PC-3 (cell line): ENCODE results near the gene OR1J2. TPM values are rescaled to one million over a fixed set of nuclear protein-coding genes. Genes with fewer than 3 reads are reported as not detected.

ENCODE experiments used
- ATAC-seq: fragments of 200-7000 bp; cut with Tn5 transposase; 2 replicates; pipeline ENCODE4 v1.9.1; 2020; ENCODE audit warnings: mild to moderate bottlenecking, moderate library complexity
- BruUV-seq: library from RNA; stranded (reverse); fragments of 400-500 nt; replicated peaks from 2 replicates; lab custom pipeline; 2021; lab: Mats Ljungman, UMichigan
- CTCF ChIA-PET: fragments of 300-600 bp; sonication (Branson Sonifier 250); formaldehyde crosslinking; loops from one replicate; lab custom pipeline; 2022; ENCODE audit warnings: antibody characterized with exemption; lab: Charles Lee
- POLR2A ChIA-PET: fragments of 300-600 bp; sonication (Branson Sonifier 250); formaldehyde crosslinking; loops from one replicate; lab custom pipeline; 2022; ENCODE audit warnings: antibody characterized with exemption; ENCODE audit not compliant: unreplicated experiment; lab: Charles Lee
- DNase-seq: peaks from one replicate; pipeline ENCODE4 v3.0.0-alpha.2; 2015
- H2AFZ ChIP-seq: fragments of 300-600 bp; sonication (generic); 2 replicates; pipeline ENCODE4 v1.6.0; 2016; ENCODE audit warnings: antibody characterized with exemption, low read length
- H3F3A ChIP-seq: fragments of 300-600 bp; sonication (generic); one replicate; pipeline ENCODE4 v1.6.0; 2017; ENCODE audit warnings: antibody characterized with exemption, low read length, control low read depth, mild to moderate bottlenecking; ENCODE audit not compliant: unreplicated experiment
- H3K27ac ChIP-seq: fragments of 300-600 bp; sonication (generic); 2 replicates; pipeline ENCODE4 v1.5.1; 2016; ENCODE audit warnings: mild to moderate bottlenecking, low read length
- H3K27me3 ChIP-seq: fragments of 300-600 bp; sonication (generic); 2 replicates; pipeline ENCODE4 v1.6.1; 2016; ENCODE audit warnings: low read length, mixed read lengths
- H3K36me3 ChIP-seq: fragments of 300-600 bp; sonication (generic); 2 replicates; pipeline ENCODE4 v1.6.1; 2016; ENCODE audit warnings: low read depth, mixed run types, low read length, mixed read lengths
- H3K4me1 ChIP-seq: fragments of 300-600 bp; sonication (generic); 2 replicates; pipeline ENCODE4 v1.5.1; 2016; ENCODE audit warnings: low read length; ENCODE audit not compliant: insufficient read depth
- H3K4me2 ChIP-seq: fragments of 300-600 bp; sonication (generic); 2 replicates; pipeline ENCODE4 v1.6.0; 2016; ENCODE audit warnings: low read length
- H3K4me3 ChIP-seq: fragments of 300-600 bp; sonication (generic); 2 replicates; pipeline ENCODE4 v1.5.1; 2016; ENCODE audit warnings: mild to moderate bottlenecking, low read length, mixed read lengths
- H3K79me2 ChIP-seq: fragments of 300-600 bp; sonication (generic); 2 replicates; pipeline ENCODE4 v1.6.1; 2017; ENCODE audit warnings: low read length, mixed read lengths
- H3K9ac ChIP-seq: fragments of 300-600 bp; sonication (generic); 2 replicates; pipeline ENCODE4 v1.6.0; 2016; ENCODE audit warnings: mild to moderate bottlenecking, low read length
- H3K9me2 ChIP-seq: fragments of 300-600 bp; sonication (generic); replicated peaks from 2 replicates; pipeline ENCODE4 v1.6.1; 2016; ENCODE audit warnings: mixed run types, low read length, mixed read lengths
- H3K9me3 ChIP-seq: fragments of 300-600 bp; sonication (generic); 2 replicates; pipeline ENCODE4 v1.6.1; 2016; ENCODE audit warnings: low read length, mixed read lengths
- H4K20me1 ChIP-seq: fragments of 300-600 bp; sonication (generic); 2 replicates; pipeline ENCODE4 v1.6.1; 2016; ENCODE audit warnings: low read length, mixed read lengths
- CTCF ChIP-seq: fragments of 300-600 bp; sonication (generic); conservative IDR thresholded peaks from 2 replicates; pipeline ENCODE4 v1.5.1; 2017; ENCODE audit warnings: antibody characterized with exemption, low read depth, mild to moderate bottlenecking, low read length
- EZH2 ChIP-seq: fragments of 300-600 bp; sonication (generic); IDR thresholded peaks from one replicate; pipeline ENCODE4 v1.6.1; 2017; ENCODE audit warnings: antibody characterized with exemption, mild to moderate bottlenecking, low read length; ENCODE audit not compliant: unreplicated experiment
- EZH2phosphoT487 ChIP-seq: fragments of 300-600 bp; sonication (generic); IDR thresholded peaks from 2 replicates; pipeline ENCODE4 v1.6.1; 2018; ENCODE audit warnings: mild to moderate bottlenecking, antibody characterized with exemption, low read length, borderline replicate concordance
- intact Hi-C: fragments of 100-400 bp; cut with micrococcal nuclease; formaldehyde crosslinking; loops from 2 replicates; pipeline ENCODE4 v1.9.0; 2023
- total RNA-seq: library from RNA; depleted of rRNA; stranded (reverse); fragments of >200 nt; gene quantifications from 2 replicates; pipeline ENCODE4 v1.2.3, GENCODE V29; 2014

OR1J2 gene
- total RNA-seq, 1 experiment from 2014 or later = not detected

GRCh38 chr9:122477826-122478225 lies 32.8 kb upstream of the OR1J2 start, which contains the start of gene OR1J1:
Gene OR1J1, minus strand, starts transcription at chr9:122477926. Its CDS starts 0 bp downstream, at chr9:122477926.
- CTCF ChIA-PET = no interaction called here
- H3K27ac ChIP-seq = no peak within 1 kb of the TSS
- intact Hi-C loops = no loop called here
- no peak for ATAC-seq
- H3K9me2 ChIP-seq = no peaks in the 10 kb centered on the region
- H3K4me1 ChIP-seq = no peaks in the 10 kb centered on the region
- POLR2A ChIA-PET = no interaction called here
- H3K4me3 ChIP-seq = no peak within 1 kb of the TSS
- no peaks in the 10 kb centered on the region for H3F3A ChIP-seq
- DNase-seq = no peak
- BruUV-seq = no TSS peak
- no peak within 1 kb of the TSS for H3K4me2 ChIP-seq
- no peaks in the 10 kb centered on the region for H3K9me3 ChIP-seq
- TF ChIP-seq EZH2phosphoT487 (no peak), EZH2 (no peak), CTCF (no peak)
- no peaks in the 10 kb centered on the region for H3K79me2 ChIP-seq
- no peaks in the 10 kb centered on the region for H3K36me3 ChIP-seq
- no peak within 1 kb of the TSS for H2AFZ ChIP-seq
- H4K20me1 ChIP-seq = no peaks in the 10 kb centered on the region
- peaks cover 9% of the 10 kb centered on the region; the same call in 1 of the 2 replicates for H3K27me3 ChIP-seq
- no peak within 1 kb of the TSS for H3K9ac ChIP-seq

- Histone ChIP-seq H2AFZ (no peak overlapping the region), H3K9ac (no peak overlapping the region), H3F3A (no peaks in the 10 kb centered on the region), H3K4me1 (no peaks in the 10 kb centered on the region), H3K9me2 (no peaks in the 10 kb centered on the region), H3K79me2 (no peaks in the 10 kb centered on the region), H3K36me3 (no peaks in the 10 kb centered on the region), H3K27me3 (peaks cover 9% of the 10 kb centered on the region; the same call in 1 of the 2 replicates), H3K4me3 (no peak overlapping the region), H4K20me1 (no peaks in the 10 kb centered on the region), H3K9me3 (no peaks in the 10 kb centered on the region), H3K27ac (no peak overlapping the region), H3K4me2 (no peak overlapping the region)
- no peak for TF ChIP-seq EZH2
- TF ChIP-seq CTCF = no peak
- TF ChIP-seq EZH2phosphoT487 = no peak
- ChIA-PET CTCF (no interaction called here), POLR2A (no interaction called here)
- no TSS peak for BruUV-seq
- intact Hi-C loops = no loop called here
- DNase-seq = no peak
- ATAC-seq = no peak
These were observed 31.5 kb upstream of the OR1J2 start for GRCh38 chr9:122479062-122479461.

- no peak overlapping the region for H3K4me3 ChIP-seq
- TF ChIP-seq CTCF = peak; percentile 65
- TF ChIP-seq EZH2phosphoT487 = no peak
- no peak overlapping the region for H2AFZ ChIP-seq
- no peaks in the 10 kb centered on the region for H4K20me1 ChIP-seq
- POLR2A ChIA-PET = no interaction called here
- DNase-seq (peak; percentile 66), ATAC-seq (0 out of 2 replicates have a peak, but pooled peaks have one; percentile 29)
- H3K79me2 ChIP-seq = no peaks in the 10 kb centered on the region
- H3K4me1 ChIP-seq = no peaks in the 10 kb centered on the region
- CTCF ChIA-PET = interaction anchor here (0.7 to 0.9 kb wide), 2 partner anchors 45 to 851 kb away, joined by 3 to 4 read pairs; no protein-coding TSS in a partner anchor
- H3K27me3 ChIP-seq = peaks cover 11% of the 10 kb centered on the region; the same call in 1 of the 2 replicates
- H3K36me3 ChIP-seq = no peaks in the 10 kb centered on the region; the same call in 1 of the 2 replicates
- no peaks in the 10 kb centered on the region for H3F3A ChIP-seq
- H3K9me2 ChIP-seq = no peaks in the 10 kb centered on the region
- H3K9me3 ChIP-seq = no peaks in the 10 kb centered on the region
- no peak overlapping the region for H3K9ac ChIP-seq
- H3K4me2 ChIP-seq = no peak overlapping the region
- no TSS peak for BruUV-seq
- H3K27ac ChIP-seq = no peak overlapping the region
- intact Hi-C loops = no loop called here
These were observed 11.7 kb upstream of the OR1J2 start for GRCh38 chr9:122498883-122499288.
